Thymus (tissue), 11 donors: ENCODE measurements around the gene AP3B1. TPM values are rescaled to one million over a fixed set of nuclear protein-coding genes. Genes with fewer than 3 reads are reported as not detected.

Source experiments
- DNase-seq, 9 donors: peaks; one replicate each; pipeline ENCODE4 v3.0.0-alpha.2; 2013; ENCODE audit warnings: low spot score in 9 of 9, low read depth in 6 of 9, missing footprints in 1 of 9
- H3K27ac ChIP-seq, 2 donors: one replicate each; pipeline ENCODE4 v1.5.1; 2013; ENCODE audit warnings: control low read depth in 1 of 2, low read depth in 1 of 2, low read length in 1 of 2, mild to moderate bottlenecking in 1 of 2, moderate library complexity in 1 of 2
- H3K27me3 ChIP-seq, 2 donors: one replicate each; pipeline ENCODE4 v1.5.1; 2013; ENCODE audit warnings: low read length in 1 of 2; ENCODE audit not compliant: control insufficient read depth in 2 of 2, insufficient read depth in 1 of 2
- H3K36me3 ChIP-seq, 2 donors: one replicate each; pipeline ENCODE4 v1.5.1; 2013; ENCODE audit warnings: low read length in 1 of 2, mild to moderate bottlenecking in 1 of 2, moderate library complexity in 1 of 2; ENCODE audit not compliant: control insufficient read depth in 2 of 2, insufficient read depth in 2 of 2
- H3K4me1 ChIP-seq, 2 donors: one replicate each; pipeline ENCODE4 v1.5.1; 2013; ENCODE audit warnings: low read length in 2 of 2; ENCODE audit not compliant: control insufficient read depth in 2 of 2, insufficient read depth in 2 of 2
- H3K4me3 ChIP-seq, 2 donors: one replicate each; pipeline ENCODE4 v1.5.1; 2013; ENCODE audit warnings: low read length in 2 of 2, control low read depth in 1 of 2, mild to moderate bottlenecking in 1 of 2
- H3K9me3 ChIP-seq, 2 donors: one replicate each; pipeline ENCODE4 v1.5.1; 2013; ENCODE audit warnings: low read length in 1 of 2, mild to moderate bottlenecking in 1 of 2; ENCODE audit not compliant: control insufficient read depth in 2 of 2, insufficient read depth in 1 of 2
- WGBS: extraction: QIAGEN DNeasy Blood & Tissue Kit; methylation state at CpG from one replicate; pipeline ENCODE4 v1.1.7; 2013; 5-methylcytosine and 5-hydroxymethylcytosine counted together
- polyA plus RNA-seq: library from polyadenylated mRNA; stranded (reverse); fragments of 200-250 nt; gene quantifications from one replicate; pipeline ENCODE4 v1.2.3, GENCODE V29; 2013
- total RNA-seq: library from RNA; stranded (reverse); fragments of 120-200 nt; gene quantifications from one replicate; pipeline ENCODE4 v1.2.4, GENCODE V29; 2013
- donor health status: healthy.

The AP3B1 gene
- total and polyA plus RNA-seq, 2 donors: 38.3 to 39.2 TPM

GRCh38 chr5:78006449-78006848 is 288.0 kb downstream of the AP3B1 start:
- Histone ChIP-seq H3K27ac (no peak overlapping the region), H3K9me3 (no peaks in the 10 kb centered on the region), H3K27me3 (no peaks in the 10 kb centered on the region), H3K36me3 (peaks cover 3 to 5% of the 10 kb centered on the region in 2 donors), H3K4me3 (no peak overlapping the region), H3K4me1 (no peaks in the 10 kb centered on the region)
- 98% methylated on average over 7 of the region's 7 CpGs for WGBS
- no peak for DNase-seq

GRCh38 chr5:78005021-78005785 is 289.3 kb downstream of the AP3B1 start:
- 98% methylated on average over 5 of the region's 5 CpGs for WGBS
- DNase-seq: no peak
- H3K27ac ChIP-seq: no peak overlapping the region
- no peaks in the 10 kb centered on the region for H3K4me1 ChIP-seq
- no peaks in the 10 kb centered on the region for H3K27me3 ChIP-seq
- no peak overlapping the region for H3K4me3 ChIP-seq
- peaks cover 3 to 5% of the 10 kb centered on the region in 2 donors for H3K36me3 ChIP-seq
- no peaks in the 10 kb centered on the region for H3K9me3 ChIP-seq

DNA sequence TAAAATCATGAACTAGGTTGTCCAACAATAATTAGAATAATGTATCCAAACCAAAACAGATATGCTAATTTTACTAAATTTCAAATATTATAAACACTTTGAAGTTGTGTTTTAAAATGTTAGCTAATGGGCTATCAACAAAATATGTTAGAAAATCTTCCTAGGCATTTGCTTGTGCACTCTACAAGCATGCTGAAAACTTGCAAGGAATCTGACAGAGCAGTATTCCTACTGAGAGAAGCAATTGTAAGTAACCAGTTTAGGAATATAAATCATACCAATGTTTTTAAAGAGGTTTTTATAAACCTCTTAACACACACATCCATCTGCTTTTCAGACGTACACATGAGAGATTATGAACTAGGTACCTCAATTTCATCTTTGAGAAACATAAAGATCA is 289.9 kb downstream of the AP3B1 start:
- Histone ChIP-seq H3K4me3 (no peak overlapping the region), H3K9me3 (no peaks in the 10 kb centered on the region), H3K27ac (no peak overlapping the region), H3K36me3 (peaks cover 3 to 5% of the 10 kb centered on the region in 2 donors), H3K4me1 (no peaks in the 10 kb centered on the region), H3K27me3 (no peaks in the 10 kb centered on the region)
- DNase-seq: no peak
- 95% methylated on average over 1 of the region's 1 CpG for WGBS

DNA sequence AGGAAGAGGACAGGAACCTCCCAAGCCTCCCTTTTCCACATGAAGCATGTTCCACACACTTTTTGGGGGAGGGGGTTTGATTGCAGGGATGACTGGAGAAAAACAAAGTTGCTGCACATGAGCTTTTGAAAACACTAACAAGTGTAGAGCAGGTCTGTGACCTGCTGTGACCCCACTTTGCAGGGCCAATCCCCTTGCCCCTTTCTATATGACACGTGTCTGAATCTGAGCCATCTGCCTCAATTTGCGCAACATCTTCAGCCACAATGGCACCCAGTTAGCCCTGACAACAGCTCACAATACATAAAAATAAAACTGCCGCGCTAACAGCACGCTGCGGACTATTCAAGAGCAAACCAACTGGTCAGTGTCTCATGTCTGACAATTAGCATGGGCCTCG is 290.6 kb downstream of the AP3B1 start:
- DNase-seq: no peak
- Histone ChIP-seq H3K36me3 (peaks cover 3 to 5% of the 10 kb centered on the region in 2 donors), H3K4me1 (no peaks in the 10 kb centered on the region), H3K9me3 (no peaks in the 10 kb centered on the region), H3K27ac (no peak overlapping the region), H3K27me3 (no peaks in the 10 kb centered on the region), H3K4me3 (no peak overlapping the region)
- WGBS: 97% methylated on average over 7 of the region's 7 CpGs

DNA sequence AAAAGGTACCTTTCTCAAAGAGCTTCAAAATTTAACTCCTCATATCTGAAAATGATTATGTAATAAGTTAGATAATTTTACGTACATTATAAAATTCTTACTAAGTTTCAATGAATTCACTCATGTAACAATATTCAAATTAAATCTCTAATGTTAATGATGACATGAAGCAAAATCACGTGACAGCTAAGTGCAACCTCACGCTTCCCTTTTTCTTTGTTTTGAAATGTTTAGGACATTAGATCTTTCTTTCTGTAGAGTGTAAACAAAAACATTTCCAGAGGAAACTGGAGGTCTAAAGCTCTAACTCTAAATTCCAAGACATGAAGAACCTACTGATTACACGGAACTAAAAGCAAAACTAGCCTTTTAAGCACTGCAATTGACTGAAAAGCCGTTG is 291.0 kb downstream of the AP3B1 start:
- Histone ChIP-seq H3K36me3 (peaks cover 3 to 5% of the 10 kb centered on the region in 2 donors), H3K27ac (no peak overlapping the region), H3K27me3 (no peaks in the 10 kb centered on the region), H3K4me3 (no peak overlapping the region), H3K9me3 (no peaks in the 10 kb centered on the region), H3K4me1 (no peaks in the 10 kb centered on the region)
- 96% methylated on average over 5 of the region's 5 CpGs for WGBS
- DNase-seq: no peak

DNA sequence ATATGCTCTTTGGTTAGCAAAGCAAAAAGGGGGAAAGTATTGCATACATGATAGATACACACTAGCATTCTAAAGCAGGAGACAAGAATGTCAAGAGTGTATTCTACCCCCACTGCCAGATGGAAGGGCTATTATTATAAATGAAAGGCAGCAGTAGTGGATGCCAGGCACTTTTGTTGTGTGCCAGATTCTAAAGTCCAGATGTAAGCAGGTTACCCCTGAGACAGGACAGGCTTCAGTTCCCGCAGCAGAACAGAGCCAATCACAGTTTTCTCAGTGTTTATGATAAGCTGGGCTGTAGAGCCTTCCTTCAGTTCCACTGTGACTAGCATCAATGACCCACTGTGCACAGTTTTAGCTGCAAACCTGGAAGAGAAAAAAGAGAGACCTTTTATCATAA is 291.8 kb downstream of the AP3B1 start:
- no peaks in the 10 kb centered on the region for H3K9me3 ChIP-seq
- 98% methylated on average over 1 of the region's 1 CpG for WGBS
- H3K4me1 ChIP-seq: no peaks in the 10 kb centered on the region
- no peak overlapping the region for H3K27ac ChIP-seq
- H3K4me3 ChIP-seq: no peak overlapping the region
- peaks cover 3 to 5% of the 10 kb centered on the region in 2 donors for H3K36me3 ChIP-seq
- no peaks in the 10 kb centered on the region for H3K27me3 ChIP-seq
- DNase-seq: no peak

DNA sequence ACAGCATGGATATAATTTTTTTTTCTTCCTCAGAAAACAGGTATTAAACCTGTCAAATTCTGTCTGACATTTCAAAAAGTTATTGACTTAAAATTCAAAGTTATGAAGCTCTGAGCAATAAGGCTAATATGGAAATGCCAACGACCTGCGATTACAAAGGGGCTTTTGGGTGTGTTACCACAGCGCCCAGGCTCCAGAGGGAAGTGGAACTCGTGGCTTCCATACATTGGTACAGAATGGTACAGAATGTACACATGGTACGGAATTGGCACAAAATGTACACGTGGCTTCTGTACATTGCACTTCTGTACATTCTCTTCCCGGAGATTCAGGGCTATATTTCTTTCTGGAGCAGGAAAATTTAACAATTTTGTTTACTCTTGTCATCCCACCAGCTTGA is 293.3 kb downstream of the AP3B1 start:
- Histone ChIP-seq H3K27ac (no peak overlapping the region), H3K4me1 (no peaks in the 10 kb centered on the region), H3K4me3 (no peak overlapping the region), H3K27me3 (no peaks in the 10 kb centered on the region), H3K9me3 (no peaks in the 10 kb centered on the region), H3K36me3 (peaks cover 3 to 5% of the 10 kb centered on the region in 2 donors)
- no peak for DNase-seq
- 95% methylated on average over 7 of the region's 7 CpGs for WGBS

DNA sequence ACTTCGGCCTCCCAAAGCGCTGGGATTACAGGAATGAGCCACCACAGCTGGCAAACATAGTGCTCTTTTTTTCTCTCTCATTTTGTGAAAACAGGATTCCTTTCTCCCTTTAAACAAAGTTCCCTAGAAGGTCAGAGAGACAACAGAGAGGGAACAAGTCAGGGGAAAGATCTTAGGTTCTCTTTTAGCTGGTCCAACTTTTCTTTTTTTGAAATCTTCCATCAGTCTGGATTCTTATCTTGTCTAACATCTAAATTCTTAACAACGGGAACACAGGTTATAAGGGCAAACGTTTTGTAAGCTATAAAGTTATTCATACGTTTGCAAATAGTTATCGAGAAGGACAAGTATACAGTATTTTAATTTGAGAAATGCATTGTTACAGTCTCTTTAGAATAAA is 294.3 kb downstream of the AP3B1 start:
- DNase-seq: no peak
- Histone ChIP-seq H3K27me3 (no peaks in the 10 kb centered on the region), H3K36me3 (peaks cover 3 to 5% of the 10 kb centered on the region in 2 donors), H3K4me1 (no peaks in the 10 kb centered on the region), H3K4me3 (no peak overlapping the region), H3K27ac (no peak overlapping the region), H3K9me3 (no peaks in the 10 kb centered on the region)
- WGBS: 86% methylated on average over 6 of the region's 6 CpGs

DNA sequence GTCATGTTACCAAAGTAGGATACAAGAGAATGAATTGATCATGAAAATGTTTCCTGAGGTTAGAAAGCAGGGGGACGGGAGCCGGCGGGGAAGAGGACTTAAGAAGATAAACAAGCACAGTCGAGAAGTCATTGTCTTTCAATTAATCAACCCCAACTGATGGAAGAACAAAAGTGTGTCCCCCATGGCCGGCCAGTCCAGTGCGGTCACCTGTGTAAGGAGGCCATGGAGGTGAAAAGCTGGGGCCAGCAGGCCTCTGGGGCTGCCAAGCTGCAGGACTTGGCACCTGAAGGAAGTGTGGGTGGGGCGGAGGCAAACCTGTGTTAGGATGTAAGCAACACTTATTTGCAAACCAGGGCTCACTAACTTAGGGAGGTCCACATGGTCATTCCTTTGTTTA is 295.1 kb downstream of the AP3B1 start:
- Histone ChIP-seq H3K4me3 (no peak overlapping the region), H3K27ac (no peak overlapping the region), H3K27me3 (no peaks in the 10 kb centered on the region), H3K4me1 (no peaks in the 10 kb centered on the region), H3K9me3 (no peaks in the 10 kb centered on the region), H3K36me3 (peaks cover 3 to 5% of the 10 kb centered on the region in 2 donors)
- 99% methylated on average over 7 of the region's 7 CpGs for WGBS
- DNase-seq: no peak
